Activated B cell treated with CpG ODN at 0.5 μM for 24 hours (primary cell): ENCODE measurements around the gene RALA. TPM values are rescaled to one million over a fixed set of nuclear protein-coding genes. Genes with fewer than 3 reads are reported as not detected.
"Not testable (repeated sequence)": the region's sequence is repeated elsewhere in the genome, so short reads cannot be mapped to it uniquely, and the experiment has no call there.

Experiments used
- ATAC-seq: fragments of 200-7000 bp; cut with Tn5 transposase; one replicate; pipeline ENCODE4 v1.10.0; 2021; ENCODE audit warnings: low read depth, mild to moderate bottlenecking, moderate library complexity
- CTCF ChIA-PET: fragments of 350-600 bp; sonication (Branson Sonifier 250); formaldehyde crosslinking; loops from one replicate; lab custom pipeline; 2021; ENCODE audit warnings: antibody characterized with exemption; lab: Charles Lee
- POLR2A ChIA-PET: fragments of 350-600 bp; sonication (Branson Sonifier 250); formaldehyde crosslinking; loops from one replicate; lab custom pipeline; 2021; ENCODE audit warnings: antibody characterized with exemption; lab: Charles Lee
- DNase-seq: peaks from one replicate; pipeline ENCODE4 v3.0.0; 2022
- H3K27ac Mint-ChIP-seq: one replicate; pipeline ENCODE4 v1.8.0; 2020; ENCODE audit warnings: mixed read lengths
- H3K27me3 Mint-ChIP-seq: one replicate; pipeline ENCODE4 v1.8.0; 2021; ENCODE audit warnings: mixed read lengths
- H3K36me3 Mint-ChIP-seq: one replicate; pipeline ENCODE4 v1.8.0; 2021; ENCODE audit warnings: low read depth, mixed read lengths
- H3K4me1 Mint-ChIP-seq: one replicate; pipeline ENCODE4 v1.8.0; 2021; ENCODE audit warnings: mixed read lengths
- H3K4me3 Mint-ChIP-seq: one replicate; pipeline ENCODE4 v1.8.0; 2020; ENCODE audit warnings: mild to moderate bottlenecking, mixed read lengths
- H3K9me3 Mint-ChIP-seq: one replicate; pipeline ENCODE4 v1.8.0; 2020; ENCODE audit warnings: mixed read lengths
- intact Hi-C: fragments of 100-400 bp; cut with micrococcal nuclease; formaldehyde crosslinking; loops from one replicate; pipeline ENCODE4 v1.15.1; 2024
- total RNA-seq: library from RNA; stranded (reverse); gene quantifications from 2 replicates; pipeline ENCODE4 v1.2.3, GENCODE V29; 2022
- TF ChIP-seq, protein P1 (sequence below): fragments of 200-600 bp; IDR thresholded peaks from one replicate; pipeline ENCODE4 v1.8.0; 2022; ENCODE audit warnings: antibody characterized with exemption, mild to moderate bottlenecking

RALA gene
- total RNA-seq, 1 donor from 2014 or later: 37.3 TPM

DNA sequence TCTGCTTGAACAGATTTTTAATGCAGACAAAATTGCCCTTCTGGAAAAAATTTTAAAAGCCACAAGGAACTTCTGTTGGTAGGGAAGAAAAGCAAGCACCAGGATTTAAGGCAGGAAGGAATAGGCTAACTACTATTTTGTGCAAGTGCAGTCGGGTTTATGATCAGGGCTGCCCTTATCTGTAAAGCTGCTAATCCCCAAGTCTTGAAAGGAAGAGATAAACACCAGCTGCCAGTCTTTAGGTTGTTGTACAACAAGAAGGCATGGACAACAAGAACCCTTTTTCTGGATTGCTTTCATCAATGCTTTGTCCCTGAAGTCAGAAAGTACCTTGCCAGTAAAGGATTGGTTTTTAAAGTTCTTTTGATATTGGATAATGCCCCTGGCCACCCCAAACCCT is 40.7 kb downstream of the RALA start:
- TF ChIP-seq, protein P1, sequence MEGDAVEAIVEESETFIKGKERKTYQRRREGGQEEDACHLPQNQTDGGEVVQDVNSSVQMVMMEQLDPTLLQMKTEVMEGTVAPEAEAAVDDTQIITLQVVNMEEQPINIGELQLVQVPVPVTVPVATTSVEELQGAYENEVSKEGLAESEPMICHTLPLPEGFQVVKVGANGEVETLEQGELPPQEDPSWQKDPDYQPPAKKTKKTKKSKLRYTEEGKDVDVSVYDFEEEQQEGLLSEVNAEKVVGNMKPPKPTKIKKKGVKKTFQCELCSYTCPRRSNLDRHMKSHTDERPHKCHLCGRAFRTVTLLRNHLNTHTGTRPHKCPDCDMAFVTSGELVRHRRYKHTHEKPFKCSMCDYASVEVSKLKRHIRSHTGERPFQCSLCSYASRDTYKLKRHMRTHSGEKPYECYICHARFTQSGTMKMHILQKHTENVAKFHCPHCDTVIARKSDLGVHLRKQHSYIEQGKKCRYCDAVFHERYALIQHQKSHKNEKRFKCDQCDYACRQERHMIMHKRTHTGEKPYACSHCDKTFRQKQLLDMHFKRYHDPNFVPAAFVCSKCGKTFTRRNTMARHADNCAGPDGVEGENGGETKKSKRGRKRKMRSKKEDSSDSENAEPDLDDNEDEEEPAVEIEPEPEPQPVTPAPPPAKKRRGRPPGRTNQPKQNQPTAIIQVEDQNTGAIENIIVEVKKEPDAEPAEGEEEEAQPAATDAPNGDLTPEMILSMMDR: no peak
- DNase-seq (no peak), ATAC-seq (no peak)
- Mint-ChIP-seq H3K4me1 (peaks cover 3% of the 10 kb centered on the region), H3K9me3 (peaks cover 5% of the 10 kb centered on the region), H3K4me3 (no peak overlapping the region), H3K27ac (no peak overlapping the region), H3K36me3 (peaks cover 55% of the 10 kb centered on the region), H3K27me3 (no peaks in the 10 kb centered on the region)
- ChIA-PET POLR2A (no interaction called here), CTCF (no interaction called here)
- intact Hi-C loops: no loop called here

DNA sequence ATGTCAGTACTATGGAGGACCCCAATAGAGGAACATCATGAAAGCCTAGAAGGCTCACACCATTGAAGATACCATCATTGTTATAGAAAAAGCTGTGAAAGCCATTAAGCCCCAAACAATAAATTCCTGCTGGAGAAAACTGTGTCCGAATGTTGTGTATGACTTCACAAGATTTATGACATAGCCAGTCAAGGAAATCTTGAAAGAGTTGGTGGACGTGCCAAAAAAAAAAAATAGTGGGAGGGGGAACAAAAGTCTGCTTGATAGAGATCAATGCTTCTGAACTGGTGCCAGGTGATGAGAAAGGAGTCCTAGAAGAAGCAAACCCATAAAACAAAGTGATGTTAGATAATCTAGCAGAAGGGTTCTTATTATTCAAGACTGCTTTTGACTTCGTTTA is 41.2 kb downstream of the RALA start:
- ChIA-PET CTCF (no interaction called here), POLR2A (no interaction called here)
- no peak overlapping the region for H3K4me3 Mint-ChIP-seq

DNA sequence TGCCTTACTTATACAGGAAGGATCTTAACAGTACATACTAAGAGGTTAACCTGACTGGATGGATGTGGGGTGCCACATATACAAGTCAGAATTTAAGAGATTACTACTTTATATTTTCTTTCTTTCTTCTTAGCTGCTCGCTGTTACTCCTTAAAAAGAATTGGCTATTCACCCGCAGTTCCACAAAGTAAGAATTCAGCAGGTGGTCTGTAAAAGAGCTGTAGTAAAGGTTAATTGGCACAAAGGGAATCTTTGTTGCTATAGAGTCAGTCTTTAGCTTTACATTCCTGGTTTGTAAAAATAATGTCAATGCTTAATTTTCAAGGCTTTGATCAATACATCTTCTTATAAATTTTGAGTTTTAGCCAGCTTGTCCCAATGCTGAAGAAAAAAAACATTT is 43.2 kb downstream of the RALA start:
- H3K4me3 Mint-ChIP-seq: no peak overlapping the region
- peaks cover 12% of the 10 kb centered on the region for H3K4me1 Mint-ChIP-seq
- no peaks in the 10 kb centered on the region for H3K27me3 Mint-ChIP-seq
- H3K9me3 Mint-ChIP-seq: peaks cover 5% of the 10 kb centered on the region
- intact Hi-C loops: no loop called here
- POLR2A ChIA-PET: no interaction called here
- DNase-seq (no peak), ATAC-seq (no peak)
- CTCF ChIA-PET: no interaction called here
- peaks cover 40% of the 10 kb centered on the region for H3K36me3 Mint-ChIP-seq
- no peak overlapping the region for H3K27ac Mint-ChIP-seq
- TF ChIP-seq, protein P1: no peak

More for the DNA sequence above, 41.2 kb downstream of the RALA start:
- no peak for ATAC-seq
- DNase-seq: no peak
- H3K27ac Mint-ChIP-seq: no peak overlapping the region
- peaks cover 4% of the 10 kb centered on the region for H3K4me1 Mint-ChIP-seq
- H3K36me3 Mint-ChIP-seq: peaks cover 51% of the 10 kb centered on the region
- H3K27me3 Mint-ChIP-seq: no peaks in the 10 kb centered on the region
- TF ChIP-seq, protein P1: no peak
- H3K9me3 Mint-ChIP-seq: peaks cover 5% of the 10 kb centered on the region
- intact Hi-C loops: no loop called here

DNA sequence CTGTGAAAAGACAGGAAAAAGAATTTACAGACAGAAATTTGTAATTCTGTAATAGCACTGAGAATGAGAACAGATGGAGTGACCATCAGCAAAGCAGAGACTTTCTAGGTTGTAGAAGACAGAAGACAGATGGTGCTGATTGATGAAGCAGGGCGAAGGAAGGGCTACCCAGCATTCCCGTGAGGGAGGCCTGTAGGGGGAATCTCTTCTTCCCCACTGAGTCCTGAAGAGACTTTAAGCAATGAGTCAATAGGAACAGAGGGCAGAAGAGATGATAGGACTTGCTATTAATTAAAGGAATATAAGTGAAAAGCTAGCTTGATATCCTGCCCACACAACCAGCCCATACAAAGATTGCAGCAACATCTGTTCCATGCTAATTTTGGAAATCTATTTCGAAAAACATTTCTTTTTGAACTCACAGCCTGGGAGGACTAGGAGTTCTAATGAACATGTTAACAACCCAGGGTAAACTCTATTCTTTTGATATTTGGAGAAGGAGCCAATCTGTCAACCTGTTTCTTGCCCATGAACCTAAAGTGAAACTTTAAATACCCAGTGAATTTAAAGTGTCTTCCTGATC is 44.1 kb downstream of the RALA start:
- ATAC-seq (no peak), DNase-seq (no peak)
- ChIA-PET CTCF (no interaction called here), POLR2A (no interaction called here)
- Mint-ChIP-seq H3K4me3 (no peak overlapping the region), H3K9me3 (peaks cover 1% of the 10 kb centered on the region), H3K27ac (no peak overlapping the region), H3K36me3 (peaks cover 34% of the 10 kb centered on the region), H3K27me3 (no peaks in the 10 kb centered on the region), H3K4me1 (peaks cover 14% of the 10 kb centered on the region)
- TF ChIP-seq, protein P1: no peak
- intact Hi-C loops: no loop called here

DNA sequence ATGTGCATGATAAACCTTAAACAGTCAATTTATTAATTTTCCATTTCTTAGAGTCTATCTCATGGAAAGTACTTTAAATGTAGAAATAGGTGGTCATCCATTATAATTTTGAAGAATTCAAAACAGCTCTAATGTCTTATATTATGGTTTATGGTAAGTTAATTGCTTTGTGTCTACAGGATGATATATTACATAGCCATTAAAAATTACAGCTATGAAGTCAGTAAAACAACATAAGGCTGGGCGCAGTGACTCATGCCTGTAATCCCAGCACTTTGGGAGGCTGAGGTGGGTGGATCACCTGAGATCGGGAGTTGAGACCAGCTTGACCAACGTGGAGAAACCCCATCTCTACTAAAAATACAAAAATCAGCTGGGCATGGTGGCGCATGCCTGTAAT is 44.9 kb downstream of the RALA start:
- Mint-ChIP-seq H3K36me3 (peaks cover 29% of the 10 kb centered on the region), H3K4me1 (peaks cover 19% of the 10 kb centered on the region)
- CTCF ChIA-PET, DNase-seq, ATAC-seq, H3K27ac Mint-ChIP-seq, intact Hi-C loops, H3K4me3 Mint-ChIP-seq, POLR2A ChIA-PET, H3K9me3 Mint-ChIP-seq, H3K27me3 Mint-ChIP-seq: not testable (repeated sequence)

DNA sequence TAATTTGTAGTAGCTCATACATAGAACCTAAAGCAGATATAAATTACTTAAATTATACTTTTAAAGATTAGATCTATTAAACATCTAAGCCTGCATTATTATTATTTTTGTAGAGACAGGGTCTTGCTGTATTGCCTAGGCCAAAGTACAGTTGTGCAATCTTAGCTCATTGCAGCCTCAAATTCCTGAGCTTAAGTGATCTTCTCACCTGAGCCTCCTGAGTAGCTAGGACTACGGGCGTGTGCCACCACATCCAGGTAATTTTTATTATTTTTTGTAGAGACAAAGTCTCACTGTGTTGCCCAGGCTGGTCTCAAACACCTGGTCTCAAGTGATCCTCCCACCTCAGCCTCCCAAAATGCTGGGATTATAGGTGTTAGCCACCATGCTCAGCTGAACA is 46.7 kb downstream of the RALA start:
- TF ChIP-seq, protein P1: no peak
- Mint-ChIP-seq H3K27ac (no peak overlapping the region), H3K27me3 (no peaks in the 10 kb centered on the region), H3K4me3 (no peak overlapping the region), H3K9me3 (no peaks in the 10 kb centered on the region), H3K36me3 (peaks cover 17% of the 10 kb centered on the region), H3K4me1 (peaks cover 19% of the 10 kb centered on the region)
- intact Hi-C loops: loop anchor here (5.0 kb wide), 1 partner anchor 33 kb away; no protein-coding TSS in a partner anchor
- CTCF ChIA-PET: no interaction called here
- no peak for DNase-seq
- POLR2A ChIA-PET: no interaction called here
- no peak for ATAC-seq
